H1 (cell line): ENCODE data around the gene PDZD2. TPM values are rescaled to one million over a fixed set of nuclear protein-coding genes. Genes with fewer than 3 reads are reported as not detected.

ENCODE experiments used
- CTCF ChIA-PET: fragments of 300-600 bp; sonication (Branson Sonifier 250); formaldehyde crosslinking; loops from one replicate; lab custom pipeline; 2021; ENCODE audit not compliant: partially characterized antibody; lab: Charles Lee
- POLR2A ChIA-PET: fragments of 300-600 bp; sonication (Branson Sonifier 250); formaldehyde crosslinking; loops from one replicate; lab custom pipeline; 2021; ENCODE audit warnings: inconsistent platforms; ENCODE audit not compliant: partially characterized antibody; lab: Charles Lee
- DNase-seq, 2 experiments: peaks; one replicate each; pipeline versions ENCODE4 v3.0.0 to v3.0.0-alpha.2; 2010 to 2022; ENCODE audit warnings: low spot score in 2 of 2, low read depth in 1 of 2, mixed read lengths in 1 of 2
- FAIRE-seq: peaks from 2 replicates; lab custom pipeline; 2011; peaks lifted over from hg19 to GRCh38; lab: Jason Lieb, UNC
- H2AFZ ChIP-seq: 2 replicates; pipeline ENCODE4 v1.8.1; 2012; ENCODE audit warnings: low read length, inconsistent platforms
- H2AK5ac ChIP-seq: 2 replicates; pipeline ENCODE4 v1.6.1; 2013; ENCODE audit warnings: low read depth, low read length
- H2BK120ac ChIP-seq: replicated peaks from 2 replicates; pipeline ENCODE3; 2013; ENCODE audit warnings: low read depth, low read length, inconsistent platforms
- H2BK12ac ChIP-seq: 2 replicates; pipeline ENCODE4 v1.6.1; 2013; ENCODE audit warnings: low read depth, low read length
- H2BK15ac ChIP-seq: 2 replicates; pipeline ENCODE4 v1.6.1; 2013; ENCODE audit warnings: low read length
- H2BK20ac ChIP-seq: 2 replicates; pipeline ENCODE4 v1.6.1; 2013; ENCODE audit warnings: low read length
- H2BK5ac ChIP-seq: 2 replicates; pipeline ENCODE4 v1.6.1; 2013; ENCODE audit warnings: low read depth, low read length
- H3K14ac ChIP-seq: 2 replicates; pipeline ENCODE4 v1.6.1; 2013; ENCODE audit warnings: inconsistent platforms; ENCODE audit not compliant: insufficient read length
- H3K18ac ChIP-seq: 2 replicates; pipeline ENCODE4 v1.6.1; 2013; ENCODE audit warnings: low read length; ENCODE audit errors: extremely low read depth
- H3K23ac ChIP-seq: 2 replicates; pipeline ENCODE4 v1.6.1; 2013; ENCODE audit warnings: inconsistent platforms; ENCODE audit not compliant: insufficient read length
- H3K23me2 ChIP-seq: 2 replicates; pipeline ENCODE4 v1.6.1; 2013; ENCODE audit warnings: low read depth, low read length
- H3K27ac ChIP-seq: 2 replicates; pipeline ENCODE4 v1.6.1; 2011; ENCODE audit warnings: low read depth, low read length, inconsistent platforms
- H3K27me3 ChIP-seq, 4 experiments: replicated peaks in 1 of 4; 1 replicate in 1 of 4; 2 replicates in 3 of 4; pipeline versions ENCODE4 v1.6.1 to v1.8.1; 2011 to 2013; ENCODE audit warnings: low read length in 3 of 4, mild to moderate bottlenecking in 3 of 4, inconsistent platforms in 2 of 4, mixed read lengths in 2 of 4, moderate library complexity in 1 of 4; ENCODE audit not compliant: control insufficient read depth in 3 of 4, insufficient read depth in 3 of 4; ENCODE audit errors: extremely low read depth in 1 of 4
- H3K36me3 ChIP-seq, 4 experiments: 2 replicates each; pipeline versions ENCODE4 v1.6.1 to v1.8.1; 2011 to 2013; ENCODE audit warnings: mild to moderate bottlenecking in 4 of 4, low read length in 3 of 4, moderate library complexity in 2 of 4, control low read depth in 1 of 4, inconsistent platforms in 1 of 4; ENCODE audit not compliant: insufficient read depth in 4 of 4, control insufficient read depth in 2 of 4
- H3K4ac ChIP-seq: replicated peaks from 2 replicates; pipeline ENCODE3; 2013; ENCODE audit warnings: low read length, low read depth, mixed read lengths, inconsistent platforms; ENCODE audit not compliant: insufficient read length
- H3K4me1 ChIP-seq, 4 experiments: replicated peaks in 1 of 4; 1 replicate in 1 of 4; 2 replicates in 3 of 4; pipeline versions ENCODE4 v1.6.1 to v1.8.1; 2011 to 2013; ENCODE audit warnings: low read length in 3 of 4, inconsistent platforms in 2 of 4, mixed read lengths in 1 of 4; ENCODE audit not compliant: insufficient read depth in 4 of 4, control insufficient read depth in 3 of 4
- H3K4me2 ChIP-seq, 2 experiments: 2 replicates each; pipeline versions ENCODE4 v1.6.1 to v1.8.1; 2011 to 2013; ENCODE audit warnings: low read depth in 2 of 2, low read length in 2 of 2, control low read depth in 1 of 2, inconsistent platforms in 1 of 2, mild to moderate bottlenecking in 1 of 2; ENCODE audit not compliant: insufficient read depth in 1 of 2
- H3K4me3 ChIP-seq, 4 experiments: fragments of 200-600, 300-600 bp in 1 of 4; sonication (generic), shearing (Covaris generic), sonication (Bioruptor Twin) in 1 of 4; 2 replicates each; pipeline versions ENCODE4 v1.5.1 to v1.8.1; 2011 to 2016; ENCODE audit warnings: low read length in 4 of 4, low read depth in 3 of 4, control low read depth in 2 of 4, inconsistent platforms in 2 of 4, mild to moderate bottlenecking in 2 of 4, mixed read lengths in 1 of 4, moderate library complexity in 1 of 4; ENCODE audit not compliant: insufficient read depth in 2 of 4; ENCODE audit errors: extremely low read depth in 1 of 4
- H3K56ac ChIP-seq: replicated peaks from 2 replicates; pipeline ENCODE3; 2013; ENCODE audit warnings: low read depth, mild to moderate bottlenecking, mixed read lengths, low read length, inconsistent platforms; ENCODE audit not compliant: insufficient read length
- H3K79me1 ChIP-seq: 2 replicates; pipeline ENCODE4 v1.6.1; 2013; ENCODE audit warnings: low read depth, low read length, control low read depth
- H3K79me2 ChIP-seq, 2 experiments: 2 replicates each; pipeline versions ENCODE4 v1.6.1 to v1.8.1; 2012 to 2013; ENCODE audit warnings: low read length in 2 of 2, mild to moderate bottlenecking in 2 of 2, inconsistent platforms in 1 of 2; ENCODE audit not compliant: insufficient read depth in 2 of 2, control insufficient read depth in 1 of 2
- H3K9ac ChIP-seq, 4 experiments: replicated peaks in 1 of 4; 1 replicate in 1 of 4; 2 replicates in 3 of 4; pipeline versions ENCODE4 v1.6.1 to v1.8.1; 2011 to 2013; ENCODE audit warnings: low read depth in 3 of 4, low read length in 3 of 4, control low read depth in 2 of 4, mild to moderate bottlenecking in 2 of 4, moderate library complexity in 2 of 4, inconsistent platforms in 1 of 4; ENCODE audit errors: extremely low read depth in 1 of 4
- H3K9me3 ChIP-seq, 2 experiments: 2 replicates each; pipeline versions ENCODE4 v1.6.1 to v1.8.1; 2012 to 2013; ENCODE audit warnings: mild to moderate bottlenecking in 2 of 2, moderate library complexity in 2 of 2, control low read depth in 1 of 2, inconsistent platforms in 1 of 2, low read depth in 1 of 2, low read length in 1 of 2, mixed read lengths in 1 of 2; ENCODE audit not compliant: insufficient read depth in 2 of 2
- H4K20me1 ChIP-seq, 2 experiments: replicated peaks in 1 of 2; 2 replicates each; pipeline versions ENCODE3 to v1.8.1; 2011 to 2013; ENCODE audit warnings: inconsistent platforms in 2 of 2, low read length in 2 of 2, mild to moderate bottlenecking in 1 of 2; ENCODE audit not compliant: insufficient read depth in 2 of 2, control insufficient read depth in 1 of 2
- H4K5ac ChIP-seq: 2 replicates; pipeline ENCODE4 v1.6.1; 2013; ENCODE audit warnings: low read length, low read depth, mixed read lengths, inconsistent platforms; ENCODE audit not compliant: insufficient read length
- H4K8ac ChIP-seq: 2 replicates; pipeline ENCODE4 v1.8.0; 2013; ENCODE audit warnings: mild to moderate bottlenecking, moderate library complexity, low read length, inconsistent platforms; ENCODE audit not compliant: insufficient read depth; ENCODE audit errors: extremely low read depth
- H4K91ac ChIP-seq: replicated peaks from 2 replicates; pipeline ENCODE3; 2013; ENCODE audit warnings: low read length, mixed read lengths, inconsistent platforms; ENCODE audit not compliant: insufficient read length
- ASH2L ChIP-seq: fragments of 200-600, 300-600 bp; sonication (generic); IDR thresholded peaks from one replicate; pipeline ENCODE4 v1.7.1; 2017; ENCODE audit warnings: low read length
- EP300 ChIP-seq, 2 experiments: IDR thresholded peaks; 1 replicate in 1 of 2; 2 replicates in 1 of 2; pipeline ENCODE4 v1.6.1; 2011 to 2012; ENCODE audit warnings: low read depth in 2 of 2, low read length in 2 of 2, mild to moderate bottlenecking in 2 of 2, borderline replicate concordance in 1 of 2, inconsistent platforms in 1 of 2, moderate library complexity in 1 of 2
- GABPA ChIP-seq: IDR thresholded peaks from 2 replicates; pipeline ENCODE4 v1.6.1; 2011; ENCODE audit warnings: mild to moderate bottlenecking, low read length, moderate library complexity, borderline replicate concordance; ENCODE audit not compliant: insufficient read depth
- HDAC2 ChIP-seq, 2 experiments: fragments of 300-600 bp in 1 of 2; sonication (generic) in 1 of 2; IDR thresholded peaks; 2 replicates each; pipeline ENCODE4 v1.6.1; 2011 to 2012; ENCODE audit warnings: low read depth in 2 of 2, low read length in 2 of 2, mild to moderate bottlenecking in 2 of 2, moderate library complexity in 2 of 2, borderline replicate concordance in 1 of 2, inconsistent platforms in 1 of 2
- JUND ChIP-seq: IDR thresholded peaks from 2 replicates; pipeline ENCODE4 v1.6.1; 2011; ENCODE audit warnings: mild to moderate bottlenecking, improper control_type of control experiment, low read length
- RBBP5 ChIP-seq: IDR thresholded peaks from 2 replicates; pipeline ENCODE4 v1.7.1; 2012; ENCODE audit warnings: low read depth, mild to moderate bottlenecking, inconsistent platforms, low read length, moderate library complexity, borderline replicate concordance
- RNF2 ChIP-seq: fragments of 200-900, 300-1000 bp; sonication (generic); IDR thresholded peaks from 2 replicates; pipeline ENCODE4 v1.7.1; 2016; ENCODE audit warnings: borderline replicate concordance, low read depth, mild to moderate bottlenecking, antibody characterized with exemption, low read length; ENCODE audit not compliant: poor library complexity, severe bottlenecking; ENCODE audit errors: missing control alignments
- SAP30 ChIP-seq: fragments of 300-600 bp; sonication (generic); IDR thresholded peaks from 2 replicates; pipeline ENCODE4 v1.7.1; 2012; ENCODE audit warnings: low read length, moderate library complexity, mild to moderate bottlenecking, inconsistent platforms; ENCODE audit not compliant: insufficient read depth, insufficient replicate concordance
- SIN3A ChIP-seq, 2 experiments: IDR thresholded peaks in 1 of 2; conservative IDR thresholded peaks in 1 of 2; 2 replicates each; pipeline ENCODE4 v1.6.1; 2011 to 2012; ENCODE audit warnings: low read length in 2 of 2, improper control_type of control experiment in 1 of 2, low read depth in 1 of 2, mild to moderate bottlenecking in 1 of 2
- SP4 ChIP-seq: IDR thresholded peaks from 2 replicates; pipeline ENCODE4 v1.6.1; 2012; ENCODE audit warnings: low read length, inconsistent platforms
- TAF1 ChIP-seq: IDR thresholded peaks from 2 replicates; pipeline ENCODE4 v1.6.1; 2011; ENCODE audit warnings: mild to moderate bottlenecking, low read depth, low read length
- TEAD4 ChIP-seq: IDR thresholded peaks from 2 replicates; pipeline ENCODE4 v1.6.1; 2012; ENCODE audit warnings: low read depth, low read length, inconsistent platforms, mixed read lengths
- WGBS, 2 experiments: shearing (Covaris generic) in 1 of 2; methylation state at CpG; one replicate each; pipeline versions ENCODE4 v1.1.6 to v1.1.7; 2013 to 2015; ENCODE audit warnings: low lambda C conversion rate in 2 of 2, mixed read lengths in 2 of 2, inconsistent platforms in 1 of 2, low coverage in 1 of 2, missing lambda C conversion rate in 1 of 2; ENCODE audit not compliant: insufficient replicate concordance in 2 of 2, insufficient coverage in 1 of 2, insufficient read length in 1 of 2; ENCODE audit errors: extremely low coverage in 1 of 2, missing lambda C conversion rate in 1 of 2; 5-methylcytosine and 5-hydroxymethylcytosine counted together
- polyA plus RNA-seq, 7 experiments: library from polyadenylated mRNA; depleted of rRNA in 3 of 7; stranded (reverse) in 5 of 7; unstranded in 2 of 7; fragments of >200 nt in 5 of 7; fragments of 200-250 nt in 2 of 7; gene quantifications; 1 replicate in 5 of 7; 2 replicates in 1 of 7; 4 replicates in 1 of 7; pipeline versions ENCODE4 v1.2.1 to v1.2.3, GENCODE V29; 2011 to 2013; ENCODE audit warnings: missing spikeins in 2 of 7, mixed read lengths in 2 of 7
- total RNA-seq: library from RNA; stranded (reverse); fragmentation: NEBNext Ultra II Directional; extraction: Animal tissue kit (Norgen Biotek cat#: 25700); gene quantifications from 2 replicates; pipeline ENCODE4 v1.2.1, GENCODE V29; 2021

The PDZD2 gene
- total and polyA plus RNA-seq, 2 of the 8 experiments (the other 6 are each of a cell fraction or from before 2014, with no cell fraction given): 1.2 to 6.8 TPM

GRCh38 chr5:32001284-32001683 lies 362.4 kb downstream of the PDZD2 start:
- peaks cover 11% of the 10 kb centered on the region; the same call in 1 of the 2 replicates for H3K23me2 ChIP-seq
- no peak overlapping the region for H3K18ac ChIP-seq
- H3K79me1 ChIP-seq: peaks cover 7% of the 10 kb centered on the region; the same call in 1 of the 2 replicates
- H3K36me3 ChIP-seq: no peaks in the 10 kb centered on the region
- H2AK5ac ChIP-seq: no peak overlapping the region
- CTCF ChIA-PET: interaction anchor here (1.1 to 2.9 kb wide), 3 partner anchors 9 to 73 kb away, joined by 6 to 10 read pairs (median 7); no protein-coding TSS in a partner anchor
- H2BK5ac ChIP-seq: no peak overlapping the region
- no peak overlapping the region for H4K91ac ChIP-seq
- H2BK120ac ChIP-seq: no peak overlapping the region
- H3K79me2 ChIP-seq: no peaks in the 10 kb centered on the region
- H2BK12ac ChIP-seq: no peak overlapping the region
- H3K4me3 ChIP-seq: no peak overlapping the region
- H3K4ac ChIP-seq: no peak overlapping the region
- FAIRE-seq: no peak
- H2BK15ac ChIP-seq: no peak overlapping the region; the same call in 1 of the 2 replicates
- no peak overlapping the region for H3K27ac ChIP-seq
- H3K23ac ChIP-seq: no peak overlapping the region
- H3K4me2 ChIP-seq: no peak overlapping the region
- H4K5ac ChIP-seq: no peak overlapping the region
- POLR2A ChIA-PET: no interaction called here
- H3K27me3 ChIP-seq: no peaks in the 10 kb centered on the region
- no peak overlapping the region for H3K56ac ChIP-seq
- peaks cover 0 to 8% of the 10 kb centered on the region in 2 experiments for H4K20me1 ChIP-seq
- H3K4me1 ChIP-seq: peaks cover 0 to 4% (median 0%) of the 10 kb centered on the region in 4 experiments; a peak in 3 of 7 replicates
- no peak overlapping the region for H2BK20ac ChIP-seq
- 90% methylated on average over 11 of the region's 11 CpGs; no CpG with 5 or more reads in 1 of the 2 experiments for WGBS, 2 experiments
- H3K9me3 ChIP-seq: no peaks in the 10 kb centered on the region
- H2AFZ ChIP-seq: no peak overlapping the region
- TF ChIP-seq HDAC2 (IDR thresholded peaks at IDR 0.05; ENCODE audit: borderline replicate concordance in 1 of 2, low read depth in 2 of 2, low read length in 2 of 2) (no peak), SP4 (no peak), TEAD4 (no peak), GABPA (no peak), SAP30 (no peak), SIN3A (conservative IDR thresholded peaks at IDR 0.05 in 1 of 2, IDR thresholded peaks at IDR 0.05 in 1 of 2; ENCODE audit: low read depth in 1 of 2, low read length in 2 of 2) (no peak), RNF2 (no peak), ASH2L (no peak), EP300 (IDR thresholded peaks at IDR 0.05; ENCODE audit: borderline replicate concordance in 1 of 2, low read depth in 2 of 2, low read length in 2 of 2) (no peak), RBBP5 (no peak), JUND (no peak), TAF1 (no peak)
- DNase-seq: no peak
- H3K9ac ChIP-seq: no peak overlapping the region
- no peak overlapping the region for H4K8ac ChIP-seq
- no peak overlapping the region for H3K14ac ChIP-seq
